MM.1S (cell line): Measurements from ENCODE around the gene DKK1.

Experiments used
- EZH2 ChIP-seq: fragments of 300-600 bp; sonication (generic); optimal IDR thresholded peaks from 2 replicates; pipeline ENCODE3; 2017; ENCODE audit warnings: low read depth, mild to moderate bottlenecking, antibody characterized with exemption, low read length, mixed read lengths
- EZH2phosphoT487 ChIP-seq: fragments of 300-600 bp; sonication (generic); IDR thresholded peaks from 2 replicates; pipeline ENCODE4 v1.6.1; 2018; ENCODE audit warnings: antibody characterized with exemption, low read length
- TF ChIP-seq, protein P1 (sequence below): fragments of 300-600 bp; sonication (generic); IDR thresholded peaks from 2 replicates; pipeline ENCODE4 v1.5.1; 2016; ENCODE audit warnings: antibody characterized with exemption, low read length, mixed read lengths

DNA sequence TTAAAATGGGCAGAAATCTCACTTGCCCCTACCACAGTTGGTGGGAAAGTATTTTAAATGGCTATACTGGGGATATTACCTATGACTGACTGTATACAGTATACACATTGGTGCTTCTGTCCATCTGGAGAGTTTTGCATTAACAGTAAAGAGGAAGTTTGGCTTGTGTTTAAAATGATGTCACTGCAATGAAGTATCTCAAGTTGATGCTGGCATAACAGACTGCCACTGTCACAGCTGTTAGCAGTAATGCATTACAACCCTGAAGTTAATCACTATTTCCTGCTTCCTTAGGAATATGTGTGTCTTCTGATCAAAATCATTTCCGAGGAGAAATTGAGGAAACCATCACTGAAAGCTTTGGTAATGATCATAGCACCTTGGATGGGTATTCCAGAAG lies 1.9 kb downstream of the DKK1 start:
- TF ChIP-seq EZH2 (no peak), EZH2phosphoT487 (no peak)
- TF ChIP-seq, protein P1, sequence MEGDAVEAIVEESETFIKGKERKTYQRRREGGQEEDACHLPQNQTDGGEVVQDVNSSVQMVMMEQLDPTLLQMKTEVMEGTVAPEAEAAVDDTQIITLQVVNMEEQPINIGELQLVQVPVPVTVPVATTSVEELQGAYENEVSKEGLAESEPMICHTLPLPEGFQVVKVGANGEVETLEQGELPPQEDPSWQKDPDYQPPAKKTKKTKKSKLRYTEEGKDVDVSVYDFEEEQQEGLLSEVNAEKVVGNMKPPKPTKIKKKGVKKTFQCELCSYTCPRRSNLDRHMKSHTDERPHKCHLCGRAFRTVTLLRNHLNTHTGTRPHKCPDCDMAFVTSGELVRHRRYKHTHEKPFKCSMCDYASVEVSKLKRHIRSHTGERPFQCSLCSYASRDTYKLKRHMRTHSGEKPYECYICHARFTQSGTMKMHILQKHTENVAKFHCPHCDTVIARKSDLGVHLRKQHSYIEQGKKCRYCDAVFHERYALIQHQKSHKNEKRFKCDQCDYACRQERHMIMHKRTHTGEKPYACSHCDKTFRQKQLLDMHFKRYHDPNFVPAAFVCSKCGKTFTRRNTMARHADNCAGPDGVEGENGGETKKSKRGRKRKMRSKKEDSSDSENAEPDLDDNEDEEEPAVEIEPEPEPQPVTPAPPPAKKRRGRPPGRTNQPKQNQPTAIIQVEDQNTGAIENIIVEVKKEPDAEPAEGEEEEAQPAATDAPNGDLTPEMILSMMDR, result no peak
